C1 segment of cervical spinal cord (tissue), 14 donors: ENCODE measurements around the gene TOMM40.
A peak's percentile ranks its signal among the peaks of the same experiment; 100 is the strongest.
"Not testable (repeated sequence)": the region's sequence is repeated elsewhere in the genome, so short reads cannot be mapped to it uniquely, and the experiment has no call there.

ENCODE experiments used
- DNase-seq, 14 donors: peaks; one replicate each; lab custom pipeline; 2025; lab: John Stamatoyannopoulos, UW

TOMM40 gene

GRCh38 chr19:44926245-44927077 lies 35.4 kb downstream of the TOMM40 start:
- DNase-seq, result not testable (repeated sequence)

GRCh38 chr19:44927746-44928145 lies 36.7 kb downstream of the TOMM40 start:
- no peak for DNase-seq

GRCh38 chr19:44930088-44930487 lies 39.0 kb downstream of the TOMM40 start:
- DNase-seq, result no peak

- DNase-seq, result no peak
Observed at GRCh38 chr19:44931541-44931940, 40.5 kb downstream of the TOMM40 start.

GRCh38 chr19:44939668-44940067 lies 48.6 kb downstream of the TOMM40 start:
- no peak for DNase-seq

GRCh38 chr19:44942067-44942571 lies 51.1 kb downstream of the TOMM40 start, which contains the start of gene APOC4:
APOC4 (plus strand) TSS chr19:44942237; CDS start chr19:44942278, 41 bp downstream.
- DNase-seq, result no peak

GRCh38 chr19:44943801-44944249 lies 52.8 kb downstream of the TOMM40 start:
- peak in 10 of 14 donors; percentile 14 to 68 (median 36) for DNase-seq

- DNase-seq, result peak in 3 of 14 donors; percentile 3 to 19 (median 17)
Observed at GRCh38 chr19:44947041-44947581, 56.1 kb downstream of the TOMM40 start.

- DNase-seq, result no peak
Observed at GRCh38 chr19:44948237-44948636, 57.2 kb downstream of the TOMM40 start.

GRCh38 chr19:44948763-44949374 lies 57.8 kb downstream of the TOMM40 start:
- DNase-seq, result no peak

- no peak for DNase-seq
Observed at GRCh38 chr19:44949550-44949949, 58.5 kb downstream of the TOMM40 start.

- DNase-seq, result peak in 13 of 14 donors; percentile 11 to 86 (median 68)
Observed at GRCh38 chr19:44951179-44952159, 60.4 kb downstream of the TOMM40 start.
